ENCODE measurements around the gene PCSK4.

PCSK4 gene

GRCh38 chr19:1516395-1516753 is 26.2 kb upstream of the PCSK4 start:
- Histone ChIP-seq H3K4me1 (ENCODE audit: insufficient read depth, low read length) (no peaks in the 10 kb centered on the region), H3K27me3 (ENCODE audit: insufficient read depth, low read length) (peaks cover 27% of the 10 kb centered on the region), H2AFZ (ENCODE audit: low read depth, low read length) (no peak overlapping the region), H3K4me3 (ENCODE audit: low read length) (no peak overlapping the region), H3K36me3 (ENCODE audit: insufficient read depth, low read length) (no peaks in the 10 kb centered on the region), H3K9me3 (ENCODE audit: low read length) (peaks cover 4% of the 10 kb centered on the region)

GRCh38 chr19:1514986-1515721 is 25.0 kb upstream of the PCSK4 start:
- Histone ChIP-seq H3K9me3 (ENCODE audit: low read length) (peaks cover 4% of the 10 kb centered on the region), H3K36me3 (ENCODE audit: insufficient read depth, low read length) (no peaks in the 10 kb centered on the region), H2AFZ (ENCODE audit: low read depth, low read length) (no peak overlapping the region), H3K27me3 (ENCODE audit: insufficient read depth, low read length) (peaks cover 32% of the 10 kb centered on the region), H3K4me3 (ENCODE audit: low read length) (no peak overlapping the region), H3K4me1 (ENCODE audit: insufficient read depth, low read length) (no peaks in the 10 kb centered on the region)

GRCh38 chr19:1514295-1514661 is 24.1 kb upstream of the PCSK4 start:
- Histone ChIP-seq H3K36me3 (ENCODE audit: insufficient read depth, low read length) (no peaks in the 10 kb centered on the region), H3K9me3 (ENCODE audit: low read length) (peaks cover 4% of the 10 kb centered on the region), H3K27me3 (ENCODE audit: insufficient read depth, low read length) (peaks cover 34% of the 10 kb centered on the region), H3K4me3 (ENCODE audit: low read length) (no peak overlapping the region), H2AFZ (ENCODE audit: low read depth, low read length) (no peak overlapping the region), H3K4me1 (ENCODE audit: insufficient read depth, low read length) (no peaks in the 10 kb centered on the region)

- Histone ChIP-seq H3K27me3 (ENCODE audit: insufficient read depth, low read length) (peaks cover 34% of the 10 kb centered on the region), H3K4me3 (ENCODE audit: low read length) (no peak overlapping the region), H3K4me1 (ENCODE audit: insufficient read depth, low read length) (no peaks in the 10 kb centered on the region)
Observed at GRCh38 chr19:1513499-1514294, 23.5 kb upstream of the PCSK4 start.

GRCh38 chr19:1512671-1513498 is 22.7 kb upstream of the PCSK4 start, which contains the start of gene ADAMTSL5:
TSS of gene ADAMTSL5 (minus strand) at chr19:1513019. CDS start at chr19:1510943, 2,076 bp downstream.
- H3K27me3 ChIP-seq (ENCODE audit: insufficient read depth, low read length) = peaks cover 30% of the 10 kb centered on the region
- no peaks in the 10 kb centered on the region for H3K4me1 ChIP-seq (ENCODE audit: insufficient read depth, low read length)
- no peaks in the 10 kb centered on the region for H3K36me3 ChIP-seq (ENCODE audit: insufficient read depth, low read length)
- H2AFZ ChIP-seq (ENCODE audit: low read depth, low read length) = no peak within 1 kb of the TSS
- H3K9me3 ChIP-seq (ENCODE audit: low read length) = peaks cover 4% of the 10 kb centered on the region
- no peak within 1 kb of the TSS for H3K4me3 ChIP-seq (ENCODE audit: low read length)

More at GRCh38 chr19:1513499-1514294, 23.5 kb upstream of the PCSK4 start:
- H3K9me3 ChIP-seq (ENCODE audit: low read length) = peaks cover 4% of the 10 kb centered on the region
- H3K36me3 ChIP-seq (ENCODE audit: insufficient read depth, low read length) = no peaks in the 10 kb centered on the region
- H2AFZ ChIP-seq (ENCODE audit: low read depth, low read length) = no peak overlapping the region

- Histone ChIP-seq H3K4me3 (ENCODE audit: low read length) (no peak overlapping the region), H2AFZ (ENCODE audit: low read depth, low read length) (no peak overlapping the region), H3K27me3 (ENCODE audit: insufficient read depth, low read length) (peaks cover 30% of the 10 kb centered on the region), H3K4me1 (ENCODE audit: insufficient read depth, low read length) (no peaks in the 10 kb centered on the region), H3K36me3 (ENCODE audit: insufficient read depth, low read length) (no peaks in the 10 kb centered on the region), H3K9me3 (ENCODE audit: low read length) (peaks cover 4% of the 10 kb centered on the region)
Observed at GRCh38 chr19:1511318-1512317, 21.5 kb upstream of the PCSK4 start.

- Histone ChIP-seq H3K4me1 (ENCODE audit: insufficient read depth, low read length) (no peaks in the 10 kb centered on the region), H3K36me3 (ENCODE audit: insufficient read depth, low read length) (no peaks in the 10 kb centered on the region), H2AFZ (ENCODE audit: low read depth, low read length) (no peak overlapping the region), H3K4me3 (ENCODE audit: low read length) (no peak overlapping the region), H3K9me3 (ENCODE audit: low read length) (peaks cover 3% of the 10 kb centered on the region), H3K27me3 (ENCODE audit: insufficient read depth, low read length) (peaks cover 30% of the 10 kb centered on the region)
Observed at GRCh38 chr19:1510807-1511206, 20.7 kb upstream of the PCSK4 start.

GRCh38 chr19:1510442-1510806 is 20.3 kb upstream of the PCSK4 start:
- peaks cover 3% of the 10 kb centered on the region for H3K9me3 ChIP-seq (ENCODE audit: low read length)
- H3K36me3 ChIP-seq (ENCODE audit: insufficient read depth, low read length) = no peaks in the 10 kb centered on the region
- peaks cover 30% of the 10 kb centered on the region for H3K27me3 ChIP-seq (ENCODE audit: insufficient read depth, low read length)
- no peaks in the 10 kb centered on the region for H3K4me1 ChIP-seq (ENCODE audit: insufficient read depth, low read length)
- no peak overlapping the region for H2AFZ ChIP-seq (ENCODE audit: low read depth, low read length)
- H3K4me3 ChIP-seq (ENCODE audit: low read length) = no peak overlapping the region

GRCh38 chr19:1509602-1510441 is 19.7 kb upstream of the PCSK4 start:
- Histone ChIP-seq H3K36me3 (ENCODE audit: insufficient read depth, low read length) (no peaks in the 10 kb centered on the region), H3K4me1 (ENCODE audit: insufficient read depth, low read length) (no peaks in the 10 kb centered on the region), H3K9me3 (ENCODE audit: low read length) (peaks cover 3% of the 10 kb centered on the region), H3K27me3 (ENCODE audit: insufficient read depth, low read length) (peaks cover 28% of the 10 kb centered on the region), H3K4me3 (ENCODE audit: low read length) (no peak overlapping the region), H2AFZ (ENCODE audit: low read depth, low read length) (no peak overlapping the region)

- H3K9me3 ChIP-seq (ENCODE audit: low read length) = peaks cover 3% of the 10 kb centered on the region
- no peak overlapping the region for H2AFZ ChIP-seq (ENCODE audit: low read depth, low read length)
- peak overlapping the region; percentile 38 for H3K4me3 ChIP-seq (ENCODE audit: low read length)
Observed at GRCh38 chr19:1508507-1508856, 18.3 kb upstream of the PCSK4 start.

GRCh38 chr19:1507763-1508506 is 17.8 kb upstream of the PCSK4 start:
- H3K36me3 ChIP-seq (ENCODE audit: insufficient read depth, low read length) = no peaks in the 10 kb centered on the region
- H2AFZ ChIP-seq (ENCODE audit: low read depth, low read length) = peak overlapping the region; percentile 75
- H3K4me3 ChIP-seq (ENCODE audit: low read length) = peak overlapping the region; percentile 58
- peaks cover 21% of the 10 kb centered on the region for H3K27me3 ChIP-seq (ENCODE audit: insufficient read depth, low read length)
- peaks cover 3% of the 10 kb centered on the region for H3K9me3 ChIP-seq (ENCODE audit: low read length)
- H3K4me1 ChIP-seq (ENCODE audit: insufficient read depth, low read length) = no peaks in the 10 kb centered on the region

More at GRCh38 chr19:1508507-1508856, 18.3 kb upstream of the PCSK4 start:
- Histone ChIP-seq H3K36me3 (ENCODE audit: insufficient read depth, low read length) (no peaks in the 10 kb centered on the region), H3K27me3 (ENCODE audit: insufficient read depth, low read length) (peaks cover 22% of the 10 kb centered on the region), H3K4me1 (ENCODE audit: insufficient read depth, low read length) (no peaks in the 10 kb centered on the region)
